IMR-90 (cell line): ENCODE measurements around the gene PLEKHF1. TPM values are rescaled to one million over a fixed set of nuclear protein-coding genes. Genes with fewer than 3 reads are reported as not detected.

Experiments
- ATAC-seq: fragments of 200-7000 bp; cut with Tn5 transposase; 2 replicates; pipeline ENCODE4 v1.9.1; 2020; ENCODE audit warnings: low read depth, mild to moderate bottlenecking, moderate library complexity
- BruUV-seq: library from RNA; stranded (reverse); fragments of 400-500 nt; replicated peaks from 2 replicates; lab custom pipeline; 2021; lab: Mats Ljungman, UMichigan
- CTCF ChIA-PET: fragments of 300-600 bp; formaldehyde crosslinking; extraction: SDS; loops from one replicate; lab custom pipeline; 2021; ENCODE audit warnings: antibody characterized with exemption; lab: Yijun Ruan, JAX
- POLR2A ChIA-PET: fragments of 300-600 bp; sonication (Branson Sonifier 250); formaldehyde crosslinking; loops from one replicate; lab custom pipeline; 2022; ENCODE audit warnings: antibody characterized with exemption; ENCODE audit not compliant: unreplicated experiment; lab: Charles Lee
- DNase-seq: peaks from one replicate; pipeline ENCODE4 v3.0.0; 2013
- H2AFZ ChIP-seq: replicated peaks from 2 replicates; pipeline ENCODE3; 2013; ENCODE audit warnings: low read length, mild to moderate bottlenecking; ENCODE audit not compliant: poor library complexity
- H2AK5ac ChIP-seq: 2 replicates; pipeline ENCODE4 v1.6.1; 2013; ENCODE audit warnings: low read depth, low read length, inconsistent platforms
- H2AK9ac ChIP-seq: replicated peaks from 2 replicates; pipeline ENCODE3; 2013; ENCODE audit warnings: mild to moderate bottlenecking, low read depth, low read length, moderate library complexity; ENCODE audit not compliant: poor library complexity
- H2BK120ac ChIP-seq: 2 replicates; pipeline ENCODE4 v1.6.1; 2013; ENCODE audit warnings: low read depth, low read length, inconsistent platforms
- H2BK15ac ChIP-seq: 3 replicates; pipeline ENCODE4 v1.6.1; 2013; ENCODE audit warnings: low read depth, low read length, inconsistent platforms
- H2BK20ac ChIP-seq: 2 replicates; pipeline ENCODE4 v1.6.1; 2013; ENCODE audit warnings: low read depth, mild to moderate bottlenecking, inconsistent platforms, low read length, moderate library complexity
- H2BK5ac ChIP-seq: 2 replicates; pipeline ENCODE4 v1.6.1; 2013; ENCODE audit warnings: mild to moderate bottlenecking, low read depth, low read length, inconsistent platforms; ENCODE audit not compliant: poor library complexity, severe bottlenecking
- H3K14ac ChIP-seq: replicated peaks from 2 replicates; pipeline ENCODE4 v1.6.1; 2013; ENCODE audit warnings: low read depth, low read length, inconsistent platforms
- H3K18ac ChIP-seq: 2 replicates; pipeline ENCODE4 v1.6.1; 2013; ENCODE audit warnings: low read depth, low read length, control low read depth
- H3K23ac ChIP-seq: 2 replicates; pipeline ENCODE4 v1.6.1; 2013; ENCODE audit warnings: low read depth, low read length, inconsistent platforms
- H3K27ac ChIP-seq: 2 replicates; pipeline ENCODE4 v1.5.1; 2013; ENCODE audit warnings: mild to moderate bottlenecking, control low read depth, low read length; ENCODE audit not compliant: insufficient read depth
- H3K27me3 ChIP-seq: 2 replicates; pipeline ENCODE4 v1.6.1; 2013; ENCODE audit warnings: low read length; ENCODE audit not compliant: control insufficient read depth, insufficient read depth
- H3K36me3 ChIP-seq: 2 replicates; pipeline ENCODE4 v1.6.1; 2013; ENCODE audit warnings: low read length, mixed read lengths; ENCODE audit not compliant: control insufficient read depth, insufficient read depth
- H3K4ac ChIP-seq: 2 replicates; pipeline ENCODE4 v1.6.1; 2013; ENCODE audit warnings: low read depth, low read length, inconsistent platforms
- H3K4me1 ChIP-seq: 2 replicates; pipeline ENCODE4 v1.6.1; 2013; ENCODE audit warnings: low read length, mixed read lengths; ENCODE audit not compliant: control insufficient read depth, insufficient read depth
- H3K4me2 ChIP-seq: 2 replicates; pipeline ENCODE4 v1.6.1; 2013; ENCODE audit warnings: low read depth, mild to moderate bottlenecking, control low read depth, low read length, moderate library complexity
- H3K4me3 ChIP-seq: 2 replicates; pipeline ENCODE4 v1.5.1; 2013; ENCODE audit warnings: low read depth, mild to moderate bottlenecking, control low read depth, low read length, moderate library complexity; ENCODE audit not compliant: insufficient read depth
- H3K56ac ChIP-seq: 2 replicates; pipeline ENCODE4 v1.6.1; 2013; ENCODE audit warnings: low read length, inconsistent platforms; ENCODE audit not compliant: insufficient read depth; ENCODE audit errors: extremely low read depth
- H3K79me1 ChIP-seq, 2 experiments: 2 replicates each; pipeline ENCODE4 v1.6.1; 2013; ENCODE audit warnings: low read length in 2 of 2, inconsistent platforms in 1 of 2, low read depth in 1 of 2
- H3K9ac ChIP-seq: 2 replicates; pipeline ENCODE4 v1.6.1; 2013; ENCODE audit warnings: low read depth, low read length, control low read depth
- H3K9me1 ChIP-seq: 2 replicates; pipeline ENCODE4 v1.6.1; 2013; ENCODE audit warnings: low read length, inconsistent platforms; ENCODE audit not compliant: insufficient read depth
- H3K9me3 ChIP-seq: 2 replicates; pipeline ENCODE4 v1.6.1; 2013; ENCODE audit warnings: low read length; ENCODE audit not compliant: control insufficient read depth, insufficient read depth
- H4K20me1 ChIP-seq: 2 replicates; pipeline ENCODE4 v1.6.1; 2013; ENCODE audit warnings: low read length, inconsistent platforms; ENCODE audit not compliant: insufficient read depth
- H4K5ac ChIP-seq: 2 replicates; pipeline ENCODE4 v1.6.1; 2013; ENCODE audit warnings: mild to moderate bottlenecking, low read depth, low read length, control low read depth
- H4K8ac ChIP-seq, 2 experiments: 2 replicates each; pipeline ENCODE4 v1.6.1; 2013; ENCODE audit warnings: low read depth in 2 of 2, low read length in 2 of 2, control low read depth in 1 of 2, inconsistent platforms in 1 of 2
- H4K91ac ChIP-seq: 2 replicates; pipeline ENCODE4 v1.6.1; 2013; ENCODE audit warnings: low read depth, low read length, inconsistent platforms; ENCODE audit not compliant: insufficient read depth
- BHLHE40 ChIP-seq: fragments of 150-350 bp; IDR thresholded peaks from 2 replicates; pipeline ENCODE4 v1.6.1; 2016; ENCODE audit warnings: mild to moderate bottlenecking, low read depth, low read length
- CEBPB ChIP-seq: IDR thresholded peaks from 2 replicates; pipeline ENCODE4 v1.6.1; 2012; ENCODE audit warnings: low read depth, low read length, improper control_type of control experiment
- CHD1 ChIP-seq: IDR thresholded peaks from 2 replicates; pipeline ENCODE4 v1.6.1; 2012; ENCODE audit warnings: low read depth, low read length, improper control_type of control experiment
- CTCF ChIP-seq: conservative IDR thresholded peaks from 2 replicates; pipeline ENCODE4 v1.5.1; 2012; ENCODE audit warnings: mild to moderate bottlenecking, low read depth, low read length, improper control_type of control experiment
- ELK1 ChIP-seq: fragments of 150-350 bp; IDR thresholded peaks from 2 replicates; pipeline ENCODE4 v1.6.1; 2016; ENCODE audit warnings: low read depth, mild to moderate bottlenecking, low read length, moderate library complexity, borderline replicate concordance
- FOS ChIP-seq: fragments of 150-350 bp; IDR thresholded peaks from 2 replicates; pipeline ENCODE4 v1.6.1; 2016; ENCODE audit warnings: low read depth, low read length
- MAFK ChIP-seq: IDR thresholded peaks from 2 replicates; pipeline ENCODE4 v1.6.1; 2012; ENCODE audit warnings: low read depth, low read length, improper control_type of control experiment
- MAZ ChIP-seq: IDR thresholded peaks from 2 replicates; pipeline ENCODE4 v1.6.1; 2012; ENCODE audit warnings: low read depth, mild to moderate bottlenecking, low read length, improper control_type of control experiment, moderate library complexity, borderline replicate concordance
- MXI1 ChIP-seq: IDR thresholded peaks from 2 replicates; pipeline ENCODE4 v1.6.1; 2012; ENCODE audit warnings: low read depth, mild to moderate bottlenecking, low read length, moderate library complexity, borderline replicate concordance
- NFE2L2 ChIP-seq: fragments of 150-350 bp; IDR thresholded peaks from 2 replicates; pipeline ENCODE4 v1.6.1; 2016; ENCODE audit warnings: low read depth, mild to moderate bottlenecking, low read length
- POLR2A ChIP-seq: IDR thresholded peaks from 2 replicates; pipeline ENCODE4 v1.6.1; 2012; ENCODE audit warnings: mild to moderate bottlenecking, low read depth, low read length
- RAD21 ChIP-seq: IDR thresholded peaks from 2 replicates; pipeline ENCODE4 v1.6.1; 2012; ENCODE audit warnings: low read length, improper control_type of control experiment
- RCOR1 ChIP-seq: IDR thresholded peaks from 2 replicates; pipeline ENCODE4 v1.6.1; 2012; ENCODE audit warnings: mild to moderate bottlenecking, low read length, improper control_type of control experiment; ENCODE audit not compliant: insufficient replicate concordance
- RFX5 ChIP-seq: IDR thresholded peaks from 2 replicates; pipeline ENCODE4 v1.8.0; 2012; ENCODE audit warnings: low read depth, mild to moderate bottlenecking, low read length, moderate library complexity
- SMC3 ChIP-seq: fragments of 150-350 bp; IDR thresholded peaks from 2 replicates; pipeline ENCODE4 v1.6.1; 2016; ENCODE audit warnings: low read depth, mild to moderate bottlenecking, antibody characterized with exemption, low read length, moderate library complexity
- USF2 ChIP-seq: fragments of 150-350 bp; IDR thresholded peaks from 2 replicates; pipeline ENCODE4 v1.6.1; 2017; ENCODE audit warnings: mild to moderate bottlenecking, antibody characterized with exemption, low read length, low read depth
- WGBS, 2 experiments: methylation state at CpG; one replicate each; pipeline versions ENCODE4 v1.1.5 to v1.1.7; 2013; ENCODE audit warnings: missing lambda C conversion rate in 2 of 2; ENCODE audit not compliant: insufficient read length in 1 of 2; ENCODE audit errors: extremely low coverage in 2 of 2; 5-methylcytosine and 5-hydroxymethylcytosine counted together
- dilution Hi-C: fragments of 300-500 bp; cut with HindIII; formaldehyde crosslinking; loops from one replicate; pipeline ENCODE4 v1.14.3; 2018; ENCODE audit warnings: low sequenced_read_pairs; ENCODE audit not compliant: unreplicated experiment
- in situ Hi-C: fragments of 300-500 bp; cut with MboI; formaldehyde crosslinking; loops from 3 replicates; pipeline ENCODE4 v1.14.3; 2019; ENCODE audit warnings: low sequenced_read_pairs, inconsistent platforms, mixed read lengths
- intact Hi-C: fragments of 100-400 bp; cut with micrococcal nuclease; formaldehyde crosslinking; loops from 2 replicates; pipeline ENCODE4 v1.10.0; 2022
- polyA plus RNA-seq, 3 experiments: library from polyadenylated mRNA; depleted of rRNA; stranded (reverse); fragments of >200 nt; gene quantifications; 2 replicates each; pipeline ENCODE4 v1.2.3, GENCODE V29; 2012; ENCODE audit warnings: low replicate concordance in 1 of 3
- total RNA-seq: library from RNA; depleted of rRNA; stranded (reverse); fragments of >200 nt; gene quantifications from 2 replicates; pipeline ENCODE4 v1.2.3, GENCODE V29; 2012

Gene PLEKHF1
- total and polyA plus RNA-seq, 2 of the 4 experiments (the other 2 are of a cell fraction) = 5.0 to 6.6 TPM

- Histone ChIP-seq H3K27ac (no peak overlapping the region), H3K4me1 (peaks cover 7% of the 10 kb centered on the region), H4K91ac (no peak overlapping the region), H2AK5ac (peak overlapping the region; percentile 52; the same call in 1 of the 2 replicates), H2BK20ac (peak overlapping the region; percentile 62), H4K8ac (peak overlapping the region in 1 of 2 experiments; percentile 30; a peak in 1 of 4 replicates), H3K36me3 (no peaks in the 10 kb centered on the region), H2BK15ac (no peak overlapping the region), H3K9me1 (peaks cover 3% of the 10 kb centered on the region; the same call in 1 of the 2 replicates), H3K27me3 (no peaks in the 10 kb centered on the region), H3K4ac (0 out of 2 replicates have a peak overlapping the region, but pooled peaks have one; percentile 53), H3K4me3 (no peak overlapping the region), H4K20me1 (no peaks in the 10 kb centered on the region), H3K4me2 (no peak overlapping the region), H3K79me1 (no peaks in the 10 kb centered on the region), H3K18ac (no peak overlapping the region), H2BK5ac (no peak overlapping the region), H3K9ac (no peak overlapping the region), H3K14ac (0 out of 2 replicates have a peak overlapping the region, but pooled peaks have one; percentile 1), H2AK9ac (peak overlapping the region; percentile 66), H3K9me3 (no peaks in the 10 kb centered on the region), H3K23ac (no peak overlapping the region), H4K5ac (no peak overlapping the region), H2BK120ac (no peak overlapping the region), H3K56ac (no peak overlapping the region), H2AFZ (peak overlapping the region; percentile 74)
- ATAC-seq = no peak
- TF ChIP-seq RCOR1 (no peak), POLR2A (no peak), RFX5 (no peak), CHD1 (no peak), MXI1 (no peak), SMC3 (no peak), CEBPB (no peak), BHLHE40 (no peak), NFE2L2 (no peak), CTCF (no peak), MAFK (no peak), ELK1 (no peak), RAD21 (no peak), MAZ (no peak), FOS (no peak), USF2 (no peak)
- CTCF ChIA-PET = interaction anchor here (0.7 kb wide), 1 partner anchor 284 kb away, joined by 3 read pairs; no protein-coding TSS in a partner anchor
- no peak for DNase-seq
- intact Hi-C loops = no loop called here
- POLR2A ChIA-PET = no interaction called here
- dilution Hi-C loops = no loop called here
- no TSS peak for BruUV-seq
- 73% methylated on average over 4 of the region's 7 CpGs; no CpG with 5 or more reads in 1 of the 2 experiments for WGBS, 2 experiments
- in situ Hi-C loops = no loop called here
Measured at GRCh38 chr19:29685326-29685725, 20.1 kb downstream of the PLEKHF1 start.
